ENCODE results near the gene SFT2D3.

SFT2D3 gene

DNA sequence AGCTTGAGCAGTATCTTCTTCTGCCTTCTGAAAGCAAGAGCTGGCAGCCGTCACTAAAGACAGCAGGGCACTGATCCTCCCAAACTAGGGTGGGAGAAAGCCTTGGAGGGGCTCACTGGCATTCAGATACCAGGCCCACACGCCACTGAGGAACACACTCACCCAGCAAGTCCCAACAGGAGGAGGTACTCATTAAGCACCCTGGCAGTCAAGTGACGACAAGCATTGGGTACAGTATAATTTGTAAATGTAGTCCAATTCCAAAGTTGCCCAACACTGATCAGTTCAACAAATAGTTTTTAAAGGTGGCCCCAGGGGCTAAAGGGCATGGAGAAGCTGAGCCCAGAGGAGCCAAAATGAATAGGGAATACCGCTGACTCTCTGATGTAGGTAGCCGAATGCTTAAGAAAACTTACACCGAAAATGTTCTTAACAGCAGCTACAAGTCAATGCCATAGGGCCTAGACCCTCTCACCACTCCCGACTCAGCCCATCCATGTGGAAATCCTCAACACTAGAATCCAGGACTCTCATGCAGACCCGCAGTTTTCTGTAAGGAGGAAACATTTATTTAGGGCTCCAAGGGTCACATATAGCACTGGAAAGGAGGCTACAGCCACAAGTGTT lies 35.9 kb upstream of the SFT2D3 start:
- DNase-seq (ENCODE audit: extremely low read depth, low read depth): no peak
- TF ChIP-seq, protein P1, sequence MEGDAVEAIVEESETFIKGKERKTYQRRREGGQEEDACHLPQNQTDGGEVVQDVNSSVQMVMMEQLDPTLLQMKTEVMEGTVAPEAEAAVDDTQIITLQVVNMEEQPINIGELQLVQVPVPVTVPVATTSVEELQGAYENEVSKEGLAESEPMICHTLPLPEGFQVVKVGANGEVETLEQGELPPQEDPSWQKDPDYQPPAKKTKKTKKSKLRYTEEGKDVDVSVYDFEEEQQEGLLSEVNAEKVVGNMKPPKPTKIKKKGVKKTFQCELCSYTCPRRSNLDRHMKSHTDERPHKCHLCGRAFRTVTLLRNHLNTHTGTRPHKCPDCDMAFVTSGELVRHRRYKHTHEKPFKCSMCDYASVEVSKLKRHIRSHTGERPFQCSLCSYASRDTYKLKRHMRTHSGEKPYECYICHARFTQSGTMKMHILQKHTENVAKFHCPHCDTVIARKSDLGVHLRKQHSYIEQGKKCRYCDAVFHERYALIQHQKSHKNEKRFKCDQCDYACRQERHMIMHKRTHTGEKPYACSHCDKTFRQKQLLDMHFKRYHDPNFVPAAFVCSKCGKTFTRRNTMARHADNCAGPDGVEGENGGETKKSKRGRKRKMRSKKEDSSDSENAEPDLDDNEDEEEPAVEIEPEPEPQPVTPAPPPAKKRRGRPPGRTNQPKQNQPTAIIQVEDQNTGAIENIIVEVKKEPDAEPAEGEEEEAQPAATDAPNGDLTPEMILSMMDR (IDR thresholded peaks at IDR 0.05; ENCODE audit: low read depth, low read length): no peak

DNA sequence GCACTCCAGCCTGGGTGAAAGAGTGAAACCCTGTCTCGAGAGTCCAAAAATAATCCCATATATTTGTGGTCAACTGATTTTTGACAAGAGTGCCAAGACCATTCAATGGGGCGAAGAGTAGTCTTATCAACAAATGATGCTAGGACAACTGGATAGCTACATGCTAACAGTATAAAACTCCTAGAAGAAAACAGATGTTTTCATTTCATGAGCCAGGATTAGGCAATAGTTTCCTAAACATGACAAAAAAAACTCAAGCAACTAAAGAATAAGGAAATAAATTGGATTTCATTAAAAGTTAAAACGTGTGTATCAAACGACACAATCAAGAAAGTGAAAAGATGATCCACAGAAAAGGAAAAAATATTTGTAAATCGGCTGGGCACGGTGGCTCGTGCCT lies 32.2 kb upstream of the SFT2D3 start:
- peak; percentile 10 for DNase-seq (ENCODE audit: extremely low read depth, low read depth)
- TF ChIP-seq, protein P1 (IDR thresholded peaks at IDR 0.05; ENCODE audit: low read depth, low read length): no peak

DNA sequence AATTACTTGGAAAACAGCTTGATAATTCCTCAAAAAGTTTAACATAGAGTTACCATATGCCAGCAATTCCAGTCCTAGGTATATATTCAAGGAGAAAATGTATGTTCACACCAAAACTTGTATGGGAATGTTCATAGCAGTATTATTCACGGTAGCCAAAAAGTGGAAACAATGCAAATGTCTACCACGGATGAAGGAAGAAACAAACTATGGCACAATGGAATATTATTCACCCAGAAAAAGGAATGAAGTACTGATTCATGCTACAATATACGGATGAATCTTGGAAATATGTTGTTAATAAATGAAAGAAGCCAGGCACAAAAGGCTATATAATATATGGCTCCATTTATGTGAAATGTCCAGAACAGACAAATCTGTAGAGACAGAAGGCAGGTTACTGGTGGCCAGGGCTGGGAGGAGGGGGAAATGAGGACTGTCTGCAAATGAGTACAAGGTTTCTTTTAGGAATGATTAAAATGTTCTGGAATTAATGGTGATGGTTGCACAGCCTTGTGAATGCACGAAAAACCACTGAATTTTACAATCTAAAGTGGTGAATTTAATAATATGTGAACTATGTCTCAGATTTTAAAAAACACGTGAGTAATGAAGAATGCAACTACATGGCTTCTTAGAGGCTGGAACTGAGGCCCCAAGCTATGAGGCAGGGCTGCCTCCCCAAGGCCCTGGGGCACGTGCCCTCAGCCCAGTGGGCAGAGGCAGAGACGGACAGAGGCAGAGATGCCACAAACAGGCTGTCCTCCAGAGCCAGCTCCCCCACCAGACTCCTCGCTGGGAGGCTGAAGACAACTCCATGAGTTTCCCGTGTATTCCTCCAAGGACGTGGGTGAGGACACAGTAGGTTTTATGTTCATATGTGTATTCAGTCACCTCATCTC lies 31.0 kb upstream of the SFT2D3 start:
- TF ChIP-seq, protein P1 (IDR thresholded peaks at IDR 0.05; ENCODE audit: low read depth, low read length): no peak
- DNase-seq (ENCODE audit: extremely low read depth, low read depth): no peak

DNA sequence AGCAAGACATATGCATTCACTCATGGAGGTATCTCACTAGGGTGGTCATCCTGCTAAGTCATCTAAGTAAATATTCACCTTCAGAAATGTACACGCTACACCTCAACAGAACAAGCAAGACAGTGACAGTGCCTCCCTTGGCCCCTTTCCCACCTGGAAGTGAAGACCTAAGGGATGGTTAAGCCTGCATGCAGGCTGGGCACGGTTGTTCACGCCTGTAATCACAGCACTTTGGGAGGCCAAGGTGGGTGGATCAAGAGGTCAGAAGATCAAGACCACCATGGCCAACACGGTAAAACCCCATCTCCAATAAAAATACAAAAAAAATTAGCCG lies 30.4 kb upstream of the SFT2D3 start:
- TF ChIP-seq, protein P1 (IDR thresholded peaks at IDR 0.05; ENCODE audit: low read depth, low read length): no peak

DNA sequence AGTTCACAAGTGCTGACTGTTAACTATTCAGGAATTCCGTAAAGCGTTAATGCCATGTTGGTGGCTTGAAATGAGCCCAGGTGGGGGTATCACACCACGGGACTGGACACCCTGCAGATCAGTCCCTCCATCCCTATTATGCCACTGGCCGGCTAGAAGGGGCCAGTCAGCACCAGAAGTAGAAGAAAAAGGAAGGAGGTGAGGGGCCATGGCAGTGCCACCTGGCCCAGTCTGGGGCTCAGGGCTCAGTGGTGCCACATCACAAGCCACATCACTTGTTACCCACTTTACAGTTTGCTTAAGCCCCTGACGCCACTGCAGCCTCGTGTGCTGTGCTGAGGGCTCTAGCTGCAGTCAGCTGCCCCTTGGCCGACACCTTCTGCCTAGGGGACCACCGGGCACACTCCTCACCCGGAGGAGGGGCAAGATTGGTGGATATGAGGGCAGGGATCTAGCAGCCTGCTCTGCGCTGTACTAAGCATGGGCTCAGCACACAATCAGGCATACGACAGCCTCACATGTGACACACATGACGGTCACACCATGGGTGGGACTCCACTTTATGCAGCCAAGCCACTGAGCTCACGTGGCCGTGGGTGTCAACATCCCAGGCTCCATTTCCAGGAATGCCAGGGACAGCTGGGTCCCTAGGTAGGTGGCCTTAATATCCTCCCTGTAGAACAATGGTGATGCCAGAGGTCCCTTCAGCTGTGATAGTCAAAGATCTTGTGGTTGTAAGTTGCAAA lies 29.6 kb upstream of the SFT2D3 start:
- TF ChIP-seq, protein P1 (IDR thresholded peaks at IDR 0.05; ENCODE audit: low read depth, low read length): no peak
- no peak for DNase-seq (ENCODE audit: extremely low read depth, low read depth)

More for the DNA sequence above, 30.4 kb upstream of the SFT2D3 start:
- DNase-seq (ENCODE audit: extremely low read depth, low read depth): no peak

DNA sequence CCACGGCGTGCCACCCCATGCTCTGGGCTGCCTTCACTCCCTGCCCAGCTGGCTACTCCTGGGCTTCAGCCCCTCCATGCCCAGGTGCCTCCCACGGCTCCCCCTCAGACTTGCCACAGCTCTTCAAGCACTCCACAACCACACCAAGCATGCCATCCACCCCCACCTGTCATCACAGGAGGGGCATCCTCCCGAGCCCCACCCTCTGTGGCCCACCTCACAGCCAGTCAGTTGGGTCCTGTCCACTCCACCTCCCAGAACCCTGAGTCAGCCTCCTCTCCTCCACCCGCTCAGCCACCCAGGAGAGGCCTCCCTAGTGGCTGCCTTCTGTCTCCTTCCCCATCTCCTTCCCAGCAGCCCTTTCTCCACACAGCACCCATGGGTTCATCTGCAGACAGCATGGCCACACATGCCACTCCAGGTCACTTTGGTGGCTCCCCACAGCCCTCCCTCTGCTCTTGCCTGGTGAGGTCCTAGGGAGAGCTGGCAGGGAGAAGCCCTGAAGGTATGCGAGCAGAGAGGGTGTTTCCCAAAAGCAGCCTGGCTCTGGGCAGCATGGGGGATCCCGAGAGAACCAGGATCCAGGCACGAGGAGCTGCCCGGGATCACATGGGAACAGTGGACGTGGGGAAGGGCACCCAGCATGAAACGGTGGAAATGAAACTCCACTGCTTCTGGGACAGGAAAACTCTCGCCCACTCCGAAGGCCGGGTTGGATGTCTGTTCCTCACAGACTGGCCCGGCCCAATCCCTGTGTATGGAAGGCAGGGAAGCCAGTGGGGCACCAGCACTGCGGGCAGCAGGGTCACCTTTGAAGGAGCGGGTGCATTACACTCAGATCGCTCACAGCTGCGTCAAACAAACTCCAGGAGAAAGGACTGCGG lies 28.7 kb upstream of the SFT2D3 start:
- TF ChIP-seq, protein P1 (IDR thresholded peaks at IDR 0.05; ENCODE audit: low read depth, low read length): no peak
- DNase-seq (ENCODE audit: extremely low read depth, low read depth): no peak
